Omental fat pad (tissue), 4 donors: Measurements from ENCODE around the gene ACSL5. TPM values are rescaled to one million over a fixed set of nuclear protein-coding genes. Genes with fewer than 3 reads are reported as not detected.

ENCODE experiments used
- ATAC-seq: fragments of 150-250 bp; one replicate; pipeline ENCODE4 v1.9.1; 2016; ENCODE audit warnings: mild to moderate bottlenecking, moderate library complexity; ENCODE audit not compliant: low FRiP score
- DNase-seq: peaks from one replicate; pipeline ENCODE4 v3.0.0-alpha.2; 2019; ENCODE audit warnings: low spot score
- total RNA-seq, 4 donors: library from RNA; depleted of rRNA; stranded (reverse); fragments of >200 nt; gene quantifications; one replicate each; pipeline ENCODE4 v1.1.0, GENCODE V29; 2016
- TF ChIP-seq, protein P1 (sequence below), 3 donors: fragments of 450-650 bp; IDR thresholded peaks; one replicate each; pipeline ENCODE4 v1.5.1; 2016 to 2017; ENCODE audit warnings: antibody characterized with exemption in 3 of 3, mild to moderate bottlenecking in 3 of 3, moderate library complexity in 2 of 3

Gene ACSL5, protein sequence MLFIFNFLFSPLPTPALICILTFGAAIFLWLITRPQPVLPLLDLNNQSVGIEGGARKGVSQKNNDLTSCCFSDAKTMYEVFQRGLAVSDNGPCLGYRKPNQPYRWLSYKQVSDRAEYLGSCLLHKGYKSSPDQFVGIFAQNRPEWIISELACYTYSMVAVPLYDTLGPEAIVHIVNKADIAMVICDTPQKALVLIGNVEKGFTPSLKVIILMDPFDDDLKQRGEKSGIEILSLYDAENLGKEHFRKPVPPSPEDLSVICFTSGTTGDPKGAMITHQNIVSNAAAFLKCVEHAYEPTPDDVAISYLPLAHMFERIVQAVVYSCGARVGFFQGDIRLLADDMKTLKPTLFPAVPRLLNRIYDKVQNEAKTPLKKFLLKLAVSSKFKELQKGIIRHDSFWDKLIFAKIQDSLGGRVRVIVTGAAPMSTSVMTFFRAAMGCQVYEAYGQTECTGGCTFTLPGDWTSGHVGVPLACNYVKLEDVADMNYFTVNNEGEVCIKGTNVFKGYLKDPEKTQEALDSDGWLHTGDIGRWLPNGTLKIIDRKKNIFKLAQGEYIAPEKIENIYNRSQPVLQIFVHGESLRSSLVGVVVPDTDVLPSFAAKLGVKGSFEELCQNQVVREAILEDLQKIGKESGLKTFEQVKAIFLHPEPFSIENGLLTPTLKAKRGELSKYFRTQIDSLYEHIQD
- 10 to 100 TPM; 39.7 to 58.8 (median 48.4) TPM for total RNA-seq

DNA sequence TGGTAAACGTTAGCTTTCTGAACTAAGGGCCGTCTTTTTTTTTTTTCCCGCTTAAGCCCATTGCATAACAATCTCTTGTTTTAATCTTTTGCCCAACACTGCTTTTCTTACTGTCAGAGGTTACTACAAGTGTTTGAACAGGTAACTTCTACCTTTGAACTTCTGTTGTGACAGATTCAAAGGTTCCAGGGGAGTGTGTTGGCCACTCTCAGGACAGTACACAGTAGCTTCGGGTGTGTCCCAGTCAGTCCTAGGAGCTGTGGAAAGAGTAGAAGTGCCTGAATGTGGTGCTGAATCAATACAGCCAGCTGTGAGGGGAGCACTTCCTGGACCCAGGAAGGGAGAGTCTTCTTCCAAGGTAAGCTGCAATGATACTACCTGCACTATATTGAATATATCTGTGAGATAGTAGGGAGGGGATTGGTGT lies at the start of gene ACSL5:
Gene ACSL5, plus strand, starts transcription at position 205 of the 427 bp plus-strand sequence. CDS start 20,831 bp downstream, outside the sequence.
- ATAC-seq (peak; percentile 25), DNase-seq (no peak)
- TF ChIP-seq, protein P1, sequence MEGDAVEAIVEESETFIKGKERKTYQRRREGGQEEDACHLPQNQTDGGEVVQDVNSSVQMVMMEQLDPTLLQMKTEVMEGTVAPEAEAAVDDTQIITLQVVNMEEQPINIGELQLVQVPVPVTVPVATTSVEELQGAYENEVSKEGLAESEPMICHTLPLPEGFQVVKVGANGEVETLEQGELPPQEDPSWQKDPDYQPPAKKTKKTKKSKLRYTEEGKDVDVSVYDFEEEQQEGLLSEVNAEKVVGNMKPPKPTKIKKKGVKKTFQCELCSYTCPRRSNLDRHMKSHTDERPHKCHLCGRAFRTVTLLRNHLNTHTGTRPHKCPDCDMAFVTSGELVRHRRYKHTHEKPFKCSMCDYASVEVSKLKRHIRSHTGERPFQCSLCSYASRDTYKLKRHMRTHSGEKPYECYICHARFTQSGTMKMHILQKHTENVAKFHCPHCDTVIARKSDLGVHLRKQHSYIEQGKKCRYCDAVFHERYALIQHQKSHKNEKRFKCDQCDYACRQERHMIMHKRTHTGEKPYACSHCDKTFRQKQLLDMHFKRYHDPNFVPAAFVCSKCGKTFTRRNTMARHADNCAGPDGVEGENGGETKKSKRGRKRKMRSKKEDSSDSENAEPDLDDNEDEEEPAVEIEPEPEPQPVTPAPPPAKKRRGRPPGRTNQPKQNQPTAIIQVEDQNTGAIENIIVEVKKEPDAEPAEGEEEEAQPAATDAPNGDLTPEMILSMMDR (IDR thresholded peaks at IDR 0.05): no peak

DNA sequence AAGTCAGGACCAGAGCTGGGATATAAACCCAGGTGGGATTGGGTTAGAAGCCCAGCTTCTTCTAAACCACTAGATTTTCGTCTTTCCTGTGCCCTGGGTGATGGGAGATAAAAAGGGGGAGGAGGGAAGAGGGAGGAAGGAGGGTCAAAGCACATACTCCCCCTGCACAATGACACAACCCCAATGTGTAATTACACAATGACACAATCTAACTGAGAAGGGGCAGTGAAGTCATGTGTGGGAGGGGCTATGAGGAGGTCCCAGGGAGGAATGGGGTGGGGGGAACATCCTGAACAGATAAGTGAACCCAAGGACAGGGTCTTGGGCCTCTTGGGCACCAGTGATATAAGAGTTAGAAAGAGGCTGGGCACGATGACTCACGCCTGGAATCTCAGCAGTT lies 46.2 kb upstream of the ACSL5 start:
- DNase-seq (no peak), ATAC-seq (no peak)
- TF ChIP-seq, protein P1 (IDR thresholded peaks at IDR 0.05): no peak

DNA sequence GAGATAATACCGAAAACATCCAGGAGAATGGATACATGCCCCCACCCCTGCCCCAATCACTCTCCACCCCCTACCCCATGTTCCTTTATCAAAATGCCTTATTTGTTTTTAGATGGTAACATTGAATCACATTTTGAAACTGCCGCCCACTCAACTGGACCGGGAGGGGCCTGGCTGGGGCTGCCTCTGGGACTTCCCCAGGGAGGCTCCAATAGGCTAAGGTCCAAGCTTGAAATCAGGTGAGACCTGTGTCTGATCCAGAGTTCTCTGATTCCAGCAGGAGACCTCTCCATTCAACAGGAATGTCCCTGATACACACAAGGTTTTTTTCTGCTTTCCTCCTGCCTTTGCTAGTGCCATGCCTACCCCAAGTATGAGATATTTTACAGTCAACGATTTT lies 43.8 kb upstream of the ACSL5 start:
- TF ChIP-seq, protein P1 (IDR thresholded peaks at IDR 0.05): no peak
- DNase-seq (no peak), ATAC-seq (peak; percentile 63)

DNA sequence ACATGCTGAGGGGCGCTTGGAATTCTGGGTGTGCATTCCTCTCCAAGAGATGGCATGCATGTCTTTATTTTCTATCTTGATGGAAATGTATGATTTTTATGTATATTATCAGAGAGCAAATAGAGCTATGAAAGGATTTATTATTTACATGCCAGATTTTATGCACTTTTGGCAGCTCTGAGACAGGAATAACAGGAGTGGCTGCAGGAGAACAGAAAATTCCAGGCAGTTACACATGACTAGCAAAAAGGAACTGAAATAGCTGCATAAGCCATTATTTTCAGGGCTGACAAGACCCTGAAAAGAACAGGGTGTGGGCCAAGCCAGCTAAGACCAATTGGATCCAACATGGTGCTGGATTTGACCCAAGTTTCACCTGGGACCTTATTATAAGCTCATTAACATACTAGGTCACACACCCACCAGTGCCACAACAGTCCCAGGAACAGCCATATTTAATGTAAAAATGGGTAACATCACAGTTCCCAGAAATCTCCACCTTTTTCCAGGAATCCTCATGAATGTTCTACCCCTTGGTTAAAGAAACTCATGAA lies 43.2 kb upstream of the ACSL5 start:
- TF ChIP-seq, protein P1 (IDR thresholded peaks at IDR 0.05): no peak
- DNase-seq (no peak), ATAC-seq (no peak)

DNA sequence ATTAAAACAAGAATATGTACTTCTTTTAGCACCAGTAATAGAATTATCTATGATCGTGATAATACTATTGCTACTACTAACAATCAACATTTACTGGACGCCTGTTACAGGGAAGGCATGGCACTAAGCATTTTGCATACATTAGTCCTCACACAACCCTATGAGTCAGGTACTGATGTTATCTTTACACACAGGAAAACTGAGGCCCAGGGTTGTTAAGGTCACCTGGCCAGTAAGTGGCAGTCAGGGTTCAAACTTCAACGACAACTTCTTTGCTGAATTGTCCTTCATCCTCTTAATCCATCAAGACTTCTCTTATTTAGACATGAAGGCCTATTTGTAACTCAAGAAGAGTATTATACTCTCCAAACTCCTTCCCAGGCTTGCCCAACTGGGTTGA lies 41.9 kb upstream of the ACSL5 start:
- TF ChIP-seq, protein P1 (IDR thresholded peaks at IDR 0.05): no peak
- DNase-seq: no peak
- ATAC-seq: no peak

DNA sequence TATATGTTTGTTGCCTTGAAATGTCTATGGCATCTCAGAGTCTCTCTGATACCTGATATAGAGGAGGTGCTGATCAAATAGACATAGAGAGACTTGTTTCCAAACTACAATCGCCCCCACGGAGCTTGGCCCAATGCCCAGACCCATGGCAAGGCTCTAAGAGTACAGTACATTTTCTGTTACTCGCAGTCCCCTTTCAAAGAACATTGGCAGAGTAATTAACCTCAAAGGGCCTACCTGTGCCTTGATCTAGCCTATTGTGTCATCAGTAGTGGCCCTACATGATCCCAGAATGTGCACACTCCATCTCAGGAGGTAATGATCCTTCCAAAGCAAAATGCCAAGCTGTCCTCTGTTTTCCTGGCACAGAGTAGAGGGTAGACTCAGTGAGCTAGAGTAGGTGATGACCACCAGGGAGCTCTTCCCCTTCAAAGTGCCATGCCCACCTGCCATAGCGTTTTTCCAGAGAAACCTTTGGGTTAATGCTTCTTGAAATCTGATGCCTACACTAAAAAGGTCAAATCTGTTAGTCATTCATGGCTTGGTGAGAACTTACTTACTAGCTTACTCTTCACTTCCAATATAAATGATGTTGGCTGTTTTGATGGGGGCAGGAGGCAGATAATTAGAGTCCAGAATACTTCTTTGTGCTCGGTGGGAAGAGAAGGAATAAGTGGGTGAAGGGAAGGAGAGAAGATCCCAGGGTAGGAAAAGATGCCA lies 41.2 kb upstream of the ACSL5 start:
- DNase-seq: no peak
- peak; percentile 10 for ATAC-seq
- TF ChIP-seq, protein P1 (IDR thresholded peaks at IDR 0.05): no peak
